OCI-LY3 (cell line): ENCODE results near the gene EXOC7.
A peak's percentile ranks its signal among the peaks of the same experiment; 100 is the strongest.

Experiments
- H2AFZ ChIP-seq: fragments of 200-600, 300-600 bp; shearing (Covaris generic); 2 replicates; pipeline ENCODE4 v1.6.0; 2014; ENCODE audit warnings: antibody characterized with exemption, low read depth, low read length
- H3K27ac ChIP-seq: fragments of 200-600, 300-600 bp; sonication (generic); 2 replicates; pipeline ENCODE4 v1.5.1; 2014; ENCODE audit warnings: mild to moderate bottlenecking, low read length, moderate library complexity, mixed read lengths
- H3K27me3 ChIP-seq: fragments of 200-600, 300-600 bp; sonication (generic); 2 replicates; pipeline ENCODE4 v1.6.1; 2014; ENCODE audit warnings: low read depth, low read length, mixed read lengths
- H3K36me3 ChIP-seq: fragments of 200-600, 300-600 bp; sonication (generic); replicated peaks from 2 replicates; pipeline ENCODE3; 2014; ENCODE audit warnings: low read depth, low read length, mixed read lengths
- H3K4me1 ChIP-seq: fragments of 300-600, 200-600 bp; sonication (generic); 2 replicates; pipeline ENCODE4 v1.6.1; 2014; ENCODE audit warnings: low read length, mixed read lengths
- H3K4me2 ChIP-seq: fragments of 200-600, 300-600 bp; sonication (generic); 2 replicates; pipeline ENCODE4 v1.6.1; 2014; ENCODE audit warnings: low read length, mixed read lengths
- H3K4me3 ChIP-seq: fragments of 300-600, 200-600 bp; sonication (generic); 2 replicates; pipeline ENCODE4 v1.5.1; 2014; ENCODE audit warnings: antibody characterized with exemption, mild to moderate bottlenecking, low read length, moderate library complexity
- H3K79me2 ChIP-seq: fragments of 300-600, 200-600 bp; shearing (Covaris generic); 2 replicates; pipeline ENCODE4 v1.6.1; 2014; ENCODE audit warnings: mild to moderate bottlenecking, low read length, mixed read lengths
- H3K9ac ChIP-seq: fragments of 300-600, 200-600 bp; shearing (Covaris generic); 2 replicates; pipeline ENCODE4 v1.6.0; 2014; ENCODE audit warnings: mild to moderate bottlenecking, low read length, moderate library complexity
- H3K9me3 ChIP-seq: fragments of 200-600, 300-600 bp; shearing (Covaris generic); 2 replicates; pipeline ENCODE4 v1.6.1; 2014; ENCODE audit warnings: low read length, mixed read lengths; ENCODE audit not compliant: insufficient read depth
- H4K20me1 ChIP-seq: fragments of 200-600, 300-600 bp; sonication (generic); 2 replicates; pipeline ENCODE4 v1.6.1; 2016; ENCODE audit warnings: low read length, mixed read lengths; ENCODE audit not compliant: insufficient read depth
- EZH2phosphoT487 ChIP-seq: fragments of 200-600 bp; shearing (Covaris generic); IDR thresholded peaks from 2 replicates; pipeline ENCODE4 v1.6.1; 2018; ENCODE audit warnings: antibody characterized with exemption, mixed run types, low read depth
- TF ChIP-seq, protein P1 (sequence below): fragments of 200-600, 300-600 bp; sonication (generic); IDR thresholded peaks from 2 replicates; pipeline ENCODE4 v1.5.1; 2014; ENCODE audit warnings: antibody characterized with exemption, low read length, low read depth

The EXOC7 gene

DNA sequence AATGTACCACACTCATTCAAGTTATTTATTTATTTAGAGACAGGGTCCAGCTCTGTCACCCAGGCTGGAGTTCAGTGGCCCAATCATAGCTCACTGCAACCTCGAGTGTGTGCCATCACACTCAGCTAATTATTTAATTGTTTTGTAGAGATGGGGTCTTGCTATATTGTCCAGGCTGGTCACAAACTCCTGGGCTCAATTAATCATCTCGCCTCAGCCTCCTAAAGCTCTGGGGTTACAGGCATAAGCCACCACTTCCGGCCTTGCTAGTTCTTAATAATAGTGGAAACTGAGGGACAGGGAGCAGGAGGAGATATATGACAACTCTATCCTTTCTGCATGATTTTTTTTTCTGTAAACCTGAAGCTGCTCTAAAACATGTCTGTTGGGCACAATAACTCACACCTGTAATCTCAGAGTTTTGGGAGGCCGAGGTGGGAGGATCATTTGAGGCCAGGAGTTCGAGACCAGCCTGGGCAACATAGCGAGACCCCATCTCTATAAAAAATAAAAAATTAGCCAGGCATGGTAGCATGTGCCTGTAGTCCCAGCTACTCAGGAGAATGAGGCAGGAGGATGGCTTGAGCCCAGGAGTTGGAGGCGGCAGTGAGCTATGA, 11.7 kb upstream of the EXOC7 start:
- Histone ChIP-seq H3K27ac (no peak overlapping the region), H3K4me2 (no peak overlapping the region), H3K9me3 (no peaks in the 10 kb centered on the region), H3K36me3 (no peaks in the 10 kb centered on the region), H3K9ac (no peak overlapping the region), H3K4me3 (no peak overlapping the region), H2AFZ (no peak overlapping the region), H3K4me1 (no peaks in the 10 kb centered on the region), H3K79me2 (no peaks in the 10 kb centered on the region), H3K27me3 (no peaks in the 10 kb centered on the region), H4K20me1 (no peaks in the 10 kb centered on the region)
- TF ChIP-seq, protein P1, sequence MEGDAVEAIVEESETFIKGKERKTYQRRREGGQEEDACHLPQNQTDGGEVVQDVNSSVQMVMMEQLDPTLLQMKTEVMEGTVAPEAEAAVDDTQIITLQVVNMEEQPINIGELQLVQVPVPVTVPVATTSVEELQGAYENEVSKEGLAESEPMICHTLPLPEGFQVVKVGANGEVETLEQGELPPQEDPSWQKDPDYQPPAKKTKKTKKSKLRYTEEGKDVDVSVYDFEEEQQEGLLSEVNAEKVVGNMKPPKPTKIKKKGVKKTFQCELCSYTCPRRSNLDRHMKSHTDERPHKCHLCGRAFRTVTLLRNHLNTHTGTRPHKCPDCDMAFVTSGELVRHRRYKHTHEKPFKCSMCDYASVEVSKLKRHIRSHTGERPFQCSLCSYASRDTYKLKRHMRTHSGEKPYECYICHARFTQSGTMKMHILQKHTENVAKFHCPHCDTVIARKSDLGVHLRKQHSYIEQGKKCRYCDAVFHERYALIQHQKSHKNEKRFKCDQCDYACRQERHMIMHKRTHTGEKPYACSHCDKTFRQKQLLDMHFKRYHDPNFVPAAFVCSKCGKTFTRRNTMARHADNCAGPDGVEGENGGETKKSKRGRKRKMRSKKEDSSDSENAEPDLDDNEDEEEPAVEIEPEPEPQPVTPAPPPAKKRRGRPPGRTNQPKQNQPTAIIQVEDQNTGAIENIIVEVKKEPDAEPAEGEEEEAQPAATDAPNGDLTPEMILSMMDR: no peak
- no peak for TF ChIP-seq EZH2phosphoT487

DNA sequence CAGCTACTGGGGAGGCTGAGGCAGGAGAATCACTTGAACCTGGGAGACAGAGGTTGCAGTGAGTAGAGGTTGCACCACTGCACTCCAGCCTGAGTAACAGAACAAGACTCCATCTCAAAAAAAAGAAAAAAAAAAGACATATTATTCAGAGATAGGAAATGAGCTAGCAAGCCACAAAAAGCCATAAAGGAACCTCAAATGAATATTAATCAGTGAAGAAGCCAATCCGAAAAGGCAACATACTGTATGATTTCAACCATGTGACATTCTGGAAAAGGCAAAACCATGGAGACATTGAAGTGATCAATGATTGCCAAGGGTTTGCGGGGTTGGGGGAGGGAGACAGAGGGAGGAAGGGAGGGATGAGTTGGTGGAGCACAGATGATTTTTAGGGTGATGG, 8.4 kb upstream of the EXOC7 start:
- H3K9me3 ChIP-seq: no peaks in the 10 kb centered on the region
- H3K4me3 ChIP-seq: no peak overlapping the region
- H4K20me1 ChIP-seq: no peaks in the 10 kb centered on the region
- H3K9ac ChIP-seq: no peak overlapping the region
- no peaks in the 10 kb centered on the region for H3K36me3 ChIP-seq
- H3K4me2 ChIP-seq: no peak overlapping the region
- H3K79me2 ChIP-seq: no peaks in the 10 kb centered on the region
- no peak overlapping the region for H2AFZ ChIP-seq
- no peaks in the 10 kb centered on the region for H3K27me3 ChIP-seq
- no peak overlapping the region for H3K27ac ChIP-seq
- TF ChIP-seq EZH2phosphoT487: no peak
- TF ChIP-seq, protein P1: no peak
- no peaks in the 10 kb centered on the region for H3K4me1 ChIP-seq

DNA sequence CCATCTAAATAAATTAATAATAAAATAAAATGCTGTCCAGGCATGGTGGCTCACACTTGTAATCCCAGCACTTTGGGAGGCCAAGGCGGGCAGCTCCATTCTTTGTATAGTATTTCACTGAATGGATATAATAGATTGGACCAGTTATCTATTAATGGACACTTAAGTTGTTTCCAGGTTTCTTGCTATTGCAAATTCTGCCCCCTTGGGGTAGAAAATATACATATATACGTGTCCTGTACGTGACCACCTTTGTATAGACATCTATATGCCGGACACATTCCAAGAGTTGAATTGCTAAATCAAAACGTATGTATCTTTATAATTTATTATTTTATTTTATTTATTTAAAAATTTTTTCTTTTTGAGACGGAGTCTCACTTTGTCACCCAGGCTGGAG, 3.9 kb upstream of the EXOC7 start:
- Histone ChIP-seq H3K36me3 (no peaks in the 10 kb centered on the region), H2AFZ (no peak overlapping the region), H3K4me2 (no peak overlapping the region), H4K20me1 (no peaks in the 10 kb centered on the region), H3K9ac (no peak overlapping the region), H3K4me1 (peaks cover 10% of the 10 kb centered on the region), H3K9me3 (no peaks in the 10 kb centered on the region), H3K4me3 (no peak overlapping the region), H3K27me3 (no peaks in the 10 kb centered on the region), H3K27ac (no peak overlapping the region), H3K79me2 (peaks cover 10% of the 10 kb centered on the region)
- no peak for TF ChIP-seq EZH2phosphoT487
- TF ChIP-seq, protein P1: peak; percentile 37; the same call in 1 of the 2 replicates

DNA sequence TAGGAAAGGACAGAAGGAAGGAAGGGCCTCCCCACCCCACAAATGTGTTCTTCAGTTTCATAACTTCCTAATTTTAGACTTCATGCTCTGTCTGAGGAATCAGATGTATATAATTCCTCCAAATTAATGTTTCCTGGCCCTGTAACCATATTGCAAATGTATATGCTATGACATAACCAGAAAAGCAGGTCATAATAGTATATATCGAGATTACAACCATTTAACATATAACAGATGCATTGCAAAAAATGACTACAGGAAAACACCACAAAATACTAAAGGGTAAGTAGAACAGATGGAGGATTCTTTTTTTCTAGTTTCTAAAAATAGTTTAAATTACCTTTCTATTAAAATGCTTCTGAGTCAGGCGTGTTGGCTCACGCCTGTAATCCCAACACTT, 3.1 kb upstream of the EXOC7 start:
- no peak overlapping the region for H3K4me2 ChIP-seq
- H3K36me3 ChIP-seq: no peaks in the 10 kb centered on the region
- H3K79me2 ChIP-seq: peaks cover 10% of the 10 kb centered on the region
- H3K4me3 ChIP-seq: no peak overlapping the region
- H2AFZ ChIP-seq: no peak overlapping the region; the same call in 1 of the 2 replicates
- no peaks in the 10 kb centered on the region for H3K9me3 ChIP-seq
- H4K20me1 ChIP-seq: no peaks in the 10 kb centered on the region
- H3K27ac ChIP-seq: no peak overlapping the region
- H3K9ac ChIP-seq: no peak overlapping the region
- TF ChIP-seq, protein P1: no peak
- TF ChIP-seq EZH2phosphoT487: no peak
- H3K27me3 ChIP-seq: no peaks in the 10 kb centered on the region
- H3K4me1 ChIP-seq: peaks cover 10% of the 10 kb centered on the region
